ENCODE results near the gene MDFIC2. TPM values are rescaled to one million over a fixed set of nuclear protein-coding genes. Genes with fewer than 3 reads are reported as not detected.
"Not testable (repeated sequence)": the region's sequence is repeated elsewhere in the genome, so short reads cannot be mapped to it uniquely, and the experiment has no call there.

Gene MDFIC2
- total and polyA plus RNA-seq, 7 experiments from 2014 or later, result not detected

GRCh38 chr3:70231266-70231701, 81.2 kb downstream of the MDFIC2 start:
- Histone ChIP-seq H3K36me3 (ENCODE audit: control insufficient read depth in 2 of 3, insufficient read depth in 3 of 3, low read length in 3 of 3) (no peaks in the 10 kb centered on the region), H3K27ac (ENCODE audit: low read depth, low read length) (no peak overlapping the region), H3K4me3 (ENCODE audit: low read length) (no peak overlapping the region), H3K9me3 (ENCODE audit: control insufficient read depth in 2 of 3, low read length in 3 of 3) (no peaks in the 10 kb centered on the region), H3K27me3 (ENCODE audit: control insufficient read depth in 2 of 2, insufficient read depth in 2 of 2, low read length in 2 of 2) (no peaks in the 10 kb centered on the region), H3K4me1 (ENCODE audit: control insufficient read depth in 2 of 2, insufficient read depth in 2 of 2, low read length in 2 of 2) (no peaks in the 10 kb centered on the region)
- H3K4me1 Mint-ChIP-seq, result no peaks in the 10 kb centered on the region
- ATAC-seq (no peak), DNase-seq (no peak)
- H3K36me3 Mint-ChIP-seq, result no peaks in the 10 kb centered on the region
- H3K27ac Mint-ChIP-seq, result no peak overlapping the region
- ChIA-PET CTCF (no interaction called here), POLR2A (no interaction called here)
- H3K27me3 Mint-ChIP-seq, result peaks cover 0 to 11% (median 6%) of the 10 kb centered on the region in 5 donors
- peaks cover 0 to 6% (median 4%) of the 10 kb centered on the region in 11 donors for H3K9me3 Mint-ChIP-seq
- no peak overlapping the region for H3K4me3 Mint-ChIP-seq
- intact Hi-C loops (cut with micrococcal nuclease), result no loop called here

- peaks cover 0 to 11% (median 9%) of the 10 kb centered on the region in 5 donors for H3K27me3 Mint-ChIP-seq
- intact Hi-C loops (cut with micrococcal nuclease), result no loop called here
- Histone ChIP-seq H3K36me3 (ENCODE audit: control insufficient read depth in 2 of 3, insufficient read depth in 3 of 3, low read length in 3 of 3) (no peaks in the 10 kb centered on the region), H3K27ac (ENCODE audit: low read depth, low read length) (no peak overlapping the region), H3K27me3 (ENCODE audit: control insufficient read depth in 2 of 2, insufficient read depth in 2 of 2, low read length in 2 of 2) (no peaks in the 10 kb centered on the region), H3K4me1 (ENCODE audit: control insufficient read depth in 2 of 2, insufficient read depth in 2 of 2, low read length in 2 of 2) (no peaks in the 10 kb centered on the region), H3K4me3 (ENCODE audit: low read length) (no peak overlapping the region), H3K9me3 (ENCODE audit: control insufficient read depth in 2 of 3, low read length in 3 of 3) (no peaks in the 10 kb centered on the region)
- no peak for ATAC-seq
- H3K9me3 Mint-ChIP-seq, result peaks cover 0 to 6% (median 3%) of the 10 kb centered on the region in 11 donors
- H3K36me3 Mint-ChIP-seq, result no peaks in the 10 kb centered on the region
- DNase-seq, result no peak
- no peak overlapping the region for H3K4me3 Mint-ChIP-seq
- H3K27ac Mint-ChIP-seq, result no peak overlapping the region
- POLR2A ChIA-PET, result no interaction called here
- H3K4me1 Mint-ChIP-seq, result no peaks in the 10 kb centered on the region
- CTCF ChIA-PET, result no interaction called here
Observed at GRCh38 chr3:70227437-70227836, 85.0 kb downstream of the MDFIC2 start.

GRCh38 chr3:70225146-70225545, 87.3 kb downstream of the MDFIC2 start:
- Mint-ChIP-seq H3K4me1 (no peaks in the 10 kb centered on the region), H3K27ac (no peak overlapping the region), H3K36me3 (no peaks in the 10 kb centered on the region), H3K27me3 (peaks cover 0 to 11% (median 5%) of the 10 kb centered on the region in 5 donors), H3K4me3 (no peak overlapping the region), H3K9me3 (peaks cover 0 to 10% (median 0%) of the 10 kb centered on the region in 11 donors)
- H3K27me3 ChIP-seq (ENCODE audit: control insufficient read depth in 2 of 2, insufficient read depth in 2 of 2, low read length in 2 of 2), result no peaks in the 10 kb centered on the region
- no peaks in the 10 kb centered on the region for H3K36me3 ChIP-seq (ENCODE audit: control insufficient read depth in 2 of 3, insufficient read depth in 3 of 3, low read length in 3 of 3)
- DNase-seq (no peak), ATAC-seq (no peak)
- CTCF ChIA-PET, result no interaction called here
- H3K4me3 ChIP-seq (ENCODE audit: low read length), result no peak overlapping the region
- no peak overlapping the region for H3K27ac ChIP-seq (ENCODE audit: low read depth, low read length)
- no peaks in the 10 kb centered on the region for H3K9me3 ChIP-seq (ENCODE audit: control insufficient read depth in 2 of 3, low read length in 3 of 3)
- no peaks in the 10 kb centered on the region for H3K4me1 ChIP-seq (ENCODE audit: control insufficient read depth in 2 of 2, insufficient read depth in 2 of 2, low read length in 2 of 2)
- POLR2A ChIA-PET, result no interaction called here
- intact Hi-C loops (cut with micrococcal nuclease), result no loop called here

GRCh38 chr3:70224337-70224736, 88.1 kb downstream of the MDFIC2 start:
- no peaks in the 10 kb centered on the region for H3K9me3 ChIP-seq (ENCODE audit: control insufficient read depth in 2 of 3, low read length in 3 of 3)
- ChIA-PET CTCF (no interaction called here), POLR2A (no interaction called here)
- Mint-ChIP-seq H3K36me3 (no peaks in the 10 kb centered on the region), H3K4me3 (no peak overlapping the region), H3K9me3 (peaks cover 0 to 10% (median 0%) of the 10 kb centered on the region in 11 donors), H3K27me3 (peaks cover 0 to 11% (median 5%) of the 10 kb centered on the region in 5 donors), H3K27ac (no peak overlapping the region), H3K4me1 (no peaks in the 10 kb centered on the region)
- intact Hi-C loops (cut with micrococcal nuclease), result no loop called here
- H3K27ac ChIP-seq (ENCODE audit: low read depth, low read length), result no peak overlapping the region
- no peaks in the 10 kb centered on the region for H3K4me1 ChIP-seq (ENCODE audit: control insufficient read depth in 2 of 2, insufficient read depth in 2 of 2, low read length in 2 of 2)
- no peak overlapping the region for H3K4me3 ChIP-seq (ENCODE audit: low read length)
- H3K27me3 ChIP-seq (ENCODE audit: control insufficient read depth in 2 of 2, insufficient read depth in 2 of 2, low read length in 2 of 2), result no peaks in the 10 kb centered on the region
- DNase-seq (no peak), ATAC-seq (no peak)
- H3K36me3 ChIP-seq (ENCODE audit: control insufficient read depth in 2 of 3, insufficient read depth in 3 of 3, low read length in 3 of 3), result no peaks in the 10 kb centered on the region

- no peaks in the 10 kb centered on the region for H3K36me3 ChIP-seq (ENCODE audit: control insufficient read depth in 2 of 3, insufficient read depth in 3 of 3, low read length in 3 of 3)
- H3K27me3 ChIP-seq (ENCODE audit: control insufficient read depth in 2 of 2, insufficient read depth in 2 of 2, low read length in 2 of 2), result peaks cover 0 to 4% of the 10 kb centered on the region in 2 donors
- no peak overlapping the region for H3K27ac ChIP-seq (ENCODE audit: low read depth, low read length)
- DNase-seq (no peak), ATAC-seq (no peak)
- Mint-ChIP-seq H3K27me3 (peaks cover 0 to 11% (median 4%) of the 10 kb centered on the region in 5 donors), H3K4me3 (no peak overlapping the region), H3K4me1 (no peaks in the 10 kb centered on the region), H3K36me3 (no peaks in the 10 kb centered on the region), H3K27ac (no peak overlapping the region), H3K9me3 (peaks cover 0 to 10% (median 0%) of the 10 kb centered on the region in 11 donors)
- ChIA-PET CTCF (no interaction called here), POLR2A (no interaction called here)
- intact Hi-C loops (cut with micrococcal nuclease), result no loop called here
- H3K4me1 ChIP-seq (ENCODE audit: control insufficient read depth in 2 of 2, insufficient read depth in 2 of 2, low read length in 2 of 2), result no peaks in the 10 kb centered on the region
- no peaks in the 10 kb centered on the region for H3K9me3 ChIP-seq (ENCODE audit: control insufficient read depth in 2 of 3, low read length in 3 of 3)
- no peak overlapping the region for H3K4me3 ChIP-seq (ENCODE audit: low read length)
Observed at GRCh38 chr3:70218471-70218870, 94.0 kb downstream of the MDFIC2 start.

GRCh38 chr3:70211274-70211673, 101.2 kb downstream of the MDFIC2 start:
- peaks cover 0 to 30% (median 22%) of the 10 kb centered on the region in 5 donors for H3K27me3 Mint-ChIP-seq

GRCh38 chr3:70201975-70202374, 110.5 kb downstream of the MDFIC2 start:
- Mint-ChIP-seq H3K4me3 (no peak overlapping the region), H3K36me3 (no peaks in the 10 kb centered on the region), H3K9me3 (peaks cover 0 to 11% (median 0%) of the 10 kb centered on the region in 11 donors), H3K27me3 (peaks cover 0 to 24% (median 22%) of the 10 kb centered on the region in 5 donors), H3K4me1 (no peaks in the 10 kb centered on the region), H3K27ac (no peak overlapping the region)
- no peak for DNase-seq
- CTCF ChIA-PET, result no interaction called here
- no peak for ATAC-seq
- H3K27ac ChIP-seq (ENCODE audit: low read depth, low read length), result no peak overlapping the region
- H3K4me1 ChIP-seq (ENCODE audit: control insufficient read depth in 2 of 2, insufficient read depth in 2 of 2, low read length in 2 of 2), result no peaks in the 10 kb centered on the region
- H3K4me3 ChIP-seq (ENCODE audit: low read length), result no peak overlapping the region
- no peaks in the 10 kb centered on the region for H3K9me3 ChIP-seq (ENCODE audit: control insufficient read depth in 2 of 3, low read length in 3 of 3)
- intact Hi-C loops (cut with micrococcal nuclease), result no loop called here
- H3K27me3 ChIP-seq (ENCODE audit: control insufficient read depth in 2 of 2, insufficient read depth in 2 of 2, low read length in 2 of 2), result no peaks in the 10 kb centered on the region
- POLR2A ChIA-PET, result no interaction called here
- no peaks in the 10 kb centered on the region for H3K36me3 ChIP-seq (ENCODE audit: control insufficient read depth in 2 of 3, insufficient read depth in 3 of 3, low read length in 3 of 3)

More at GRCh38 chr3:70211274-70211673, 101.2 kb downstream of the MDFIC2 start:
- H3K4me1 Mint-ChIP-seq; H3K4me3 ChIP-seq (ENCODE audit: low read length); H3K36me3 ChIP-seq (ENCODE audit: control insufficient read depth in 2 of 3, insufficient read depth in 3 of 3, low read length in 3 of 3); H3K9me3 ChIP-seq (ENCODE audit: control insufficient read depth in 2 of 3, low read length in 3 of 3); DNase-seq; H3K27ac Mint-ChIP-seq; H3K27ac ChIP-seq (ENCODE audit: low read depth, low read length); H3K4me1 ChIP-seq (ENCODE audit: control insufficient read depth in 2 of 2, insufficient read depth in 2 of 2, low read length in 2 of 2); H3K4me3 Mint-ChIP-seq; H3K36me3 Mint-ChIP-seq; intact Hi-C loops (cut with micrococcal nuclease); POLR2A ChIA-PET; CTCF ChIA-PET; H3K27me3 ChIP-seq (ENCODE audit: control insufficient read depth in 2 of 2, insufficient read depth in 2 of 2, low read length in 2 of 2); ATAC-seq; H3K9me3 Mint-ChIP-seq: not testable (repeated sequence)

All from naive thymus-derived CD4-positive, alpha-beta T cell (primary cell).